Stimulated activated naive CD8-positive, alpha-beta T cell treated with anti-CD3 and anti-CD28 coated beads, Interleukin-15, Interleukin-2, amounts not matched to agents 100 ng/mL and 50 ng/mL, for 24 hours (primary cell): ENCODE data around the gene NUP93.
"Not testable (repeated sequence)": the region's sequence is repeated elsewhere in the genome, so short reads cannot be mapped to it uniquely, and the experiment has no call there.

Experiments
- H3K27ac Mint-ChIP-seq: one replicate; pipeline ENCODE4 v1.8.0; 2021; ENCODE audit warnings: mild to moderate bottlenecking, mixed read lengths
- H3K27me3 Mint-ChIP-seq: one replicate; pipeline ENCODE4 v1.8.0; 2021; ENCODE audit warnings: mixed read lengths
- H3K36me3 Mint-ChIP-seq: one replicate; pipeline ENCODE4 v1.8.0; 2021; ENCODE audit warnings: low read depth, mixed read lengths
- H3K4me1 Mint-ChIP-seq: one replicate; pipeline ENCODE4 v1.8.0; 2021; ENCODE audit warnings: low read depth, mixed read lengths
- H3K4me3 Mint-ChIP-seq: one replicate; pipeline ENCODE4 v1.8.0; 2021; ENCODE audit warnings: mild to moderate bottlenecking, mixed read lengths
- H3K9me3 Mint-ChIP-seq: one replicate; pipeline ENCODE4 v1.8.0; 2021; ENCODE audit warnings: mixed read lengths

The NUP93 gene

GRCh38 chr16:56797038-56797437 lies 67.1 kb downstream of the NUP93 start:
- not testable (repeated sequence) for H3K4me3 Mint-ChIP-seq, H3K27ac Mint-ChIP-seq, H3K4me1 Mint-ChIP-seq, H3K9me3 Mint-ChIP-seq, H3K27me3 Mint-ChIP-seq
- H3K36me3 Mint-ChIP-seq = peaks cover 20% of the 10 kb centered on the region

- Mint-ChIP-seq H3K4me3 (no peak overlapping the region), H3K4me1 (no peaks in the 10 kb centered on the region), H3K27me3 (no peaks in the 10 kb centered on the region), H3K9me3 (no peaks in the 10 kb centered on the region), H3K36me3 (peaks cover 20% of the 10 kb centered on the region), H3K27ac (no peak overlapping the region)
Measured at GRCh38 chr16:56797861-56798260, 67.9 kb downstream of the NUP93 start.

GRCh38 chr16:56798955-56799354 lies 69.0 kb downstream of the NUP93 start:
- Mint-ChIP-seq H3K4me3 (no peak overlapping the region), H3K27ac (no peak overlapping the region), H3K4me1 (no peaks in the 10 kb centered on the region), H3K36me3 (peaks cover 26% of the 10 kb centered on the region), H3K9me3 (no peaks in the 10 kb centered on the region), H3K27me3 (no peaks in the 10 kb centered on the region)

DNA sequence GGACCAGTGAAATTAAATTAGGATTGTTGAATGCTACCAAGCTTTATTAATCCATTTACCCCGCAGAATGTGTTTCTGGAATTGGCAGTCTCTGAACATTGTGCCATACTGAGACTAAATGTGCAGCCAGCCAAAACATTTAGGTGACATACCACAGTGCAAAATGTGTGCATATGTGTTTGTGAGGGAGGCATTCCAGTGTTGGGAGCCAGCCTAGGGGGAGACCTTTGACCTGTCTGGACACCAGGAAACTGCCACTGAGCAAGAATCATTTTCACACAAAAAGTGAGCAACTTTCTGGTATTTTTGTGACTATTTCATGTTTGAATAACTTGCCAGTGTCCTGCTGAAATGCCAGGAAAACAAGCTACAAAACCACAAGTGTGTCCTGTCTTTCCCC lies 70.4 kb downstream of the NUP93 start:
- Mint-ChIP-seq H3K27ac (no peak overlapping the region), H3K36me3 (peaks cover 34% of the 10 kb centered on the region), H3K9me3 (no peaks in the 10 kb centered on the region), H3K27me3 (no peaks in the 10 kb centered on the region), H3K4me3 (no peak overlapping the region), H3K4me1 (no peaks in the 10 kb centered on the region)

GRCh38 chr16:56801762-56802161 lies 71.8 kb downstream of the NUP93 start:
- Mint-ChIP-seq H3K4me1 (no peaks in the 10 kb centered on the region), H3K27ac (no peak overlapping the region), H3K27me3 (no peaks in the 10 kb centered on the region), H3K36me3 (peaks cover 44% of the 10 kb centered on the region), H3K9me3 (no peaks in the 10 kb centered on the region), H3K4me3 (no peak overlapping the region)

DNA sequence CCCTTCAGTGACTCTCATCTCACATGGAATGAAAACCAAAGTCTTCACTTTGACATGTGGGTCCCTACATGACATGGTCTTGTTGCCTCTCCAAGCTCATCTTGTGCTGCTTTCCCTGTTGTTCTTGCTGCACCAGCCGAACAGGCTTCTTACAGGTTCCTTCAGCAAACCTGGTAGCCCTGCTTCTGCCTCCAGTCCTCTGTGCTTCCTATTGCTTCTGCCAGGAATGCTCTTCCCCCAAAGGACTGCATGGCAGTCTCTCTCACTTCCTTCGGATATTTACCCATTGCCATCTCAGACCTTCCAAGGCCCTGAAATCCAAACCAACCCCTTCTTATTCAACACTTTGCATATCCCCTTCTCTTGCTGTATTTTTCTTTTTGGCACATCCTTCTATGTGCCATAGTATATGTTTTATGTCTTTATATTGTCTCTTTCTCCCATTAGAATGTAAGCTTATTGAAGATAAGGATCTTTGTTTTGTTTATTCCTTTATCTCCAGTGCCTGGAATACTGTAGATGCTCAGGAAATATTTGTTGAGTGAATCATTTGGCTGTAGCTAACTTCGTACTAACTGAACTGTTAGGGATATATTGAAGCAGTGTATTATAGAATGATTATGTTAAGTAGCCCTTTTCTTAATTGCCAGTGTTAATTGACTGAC lies 77.2 kb downstream of the NUP93 start:
- H3K4me1 Mint-ChIP-seq = no peaks in the 10 kb centered on the region
- no peak overlapping the region for H3K4me3 Mint-ChIP-seq
- no peaks in the 10 kb centered on the region for H3K27me3 Mint-ChIP-seq
- peaks cover 43% of the 10 kb centered on the region for H3K36me3 Mint-ChIP-seq
- H3K27ac Mint-ChIP-seq = no peak overlapping the region
- no peaks in the 10 kb centered on the region for H3K9me3 Mint-ChIP-seq

- peaks cover 45% of the 10 kb centered on the region for H3K36me3 Mint-ChIP-seq
- H3K27ac Mint-ChIP-seq, H3K9me3 Mint-ChIP-seq, H3K4me3 Mint-ChIP-seq, H3K4me1 Mint-ChIP-seq, H3K27me3 Mint-ChIP-seq: not testable (repeated sequence)
Measured at GRCh38 chr16:56807676-56808067, 77.7 kb downstream of the NUP93 start.

- no peaks in the 10 kb centered on the region for H3K9me3 Mint-ChIP-seq
- no peaks in the 10 kb centered on the region for H3K27me3 Mint-ChIP-seq
- no peak overlapping the region for H3K4me3 Mint-ChIP-seq
- peaks cover 30% of the 10 kb centered on the region for H3K36me3 Mint-ChIP-seq
- H3K27ac Mint-ChIP-seq = no peak overlapping the region
- no peaks in the 10 kb centered on the region for H3K4me1 Mint-ChIP-seq
Measured at GRCh38 chr16:56810954-56811353, 81.0 kb downstream of the NUP93 start.

DNA sequence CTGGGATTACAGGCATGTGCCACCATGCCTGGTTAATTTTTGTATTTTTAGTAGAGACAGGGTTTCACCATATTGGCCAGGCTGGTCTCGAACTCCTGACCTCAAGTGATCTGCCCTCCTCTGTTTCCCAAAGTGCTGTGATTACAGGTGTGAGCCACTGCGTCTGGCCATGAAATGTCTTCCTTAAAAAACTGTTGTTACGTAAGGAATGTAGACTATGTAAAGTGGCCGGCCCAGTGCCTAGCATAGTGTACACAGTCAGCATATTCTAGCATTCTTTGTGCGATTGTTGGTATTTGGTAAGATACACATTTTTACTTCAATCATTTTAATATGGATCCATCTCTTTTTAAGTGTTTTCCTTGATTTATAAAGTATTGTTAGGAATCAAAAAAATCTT lies 81.7 kb downstream of the NUP93 start:
- H3K4me3 Mint-ChIP-seq, H3K27ac Mint-ChIP-seq, H3K9me3 Mint-ChIP-seq, H3K27me3 Mint-ChIP-seq, H3K4me1 Mint-ChIP-seq: not testable (repeated sequence)
- H3K36me3 Mint-ChIP-seq = peaks cover 25% of the 10 kb centered on the region

GRCh38 chr16:56812884-56813283 lies 83.0 kb downstream of the NUP93 start:
- no peaks in the 10 kb centered on the region for H3K27me3 Mint-ChIP-seq
- no peak overlapping the region for H3K27ac Mint-ChIP-seq
- H3K4me3 Mint-ChIP-seq = no peak overlapping the region
- H3K36me3 Mint-ChIP-seq = peaks cover 18% of the 10 kb centered on the region
- no peaks in the 10 kb centered on the region for H3K9me3 Mint-ChIP-seq
- H3K4me1 Mint-ChIP-seq = no peaks in the 10 kb centered on the region

GRCh38 chr16:56814537-56815432 lies 84.9 kb downstream of the NUP93 start:
- no peaks in the 10 kb centered on the region for H3K9me3 Mint-ChIP-seq
- no peak overlapping the region for H3K27ac Mint-ChIP-seq
- H3K36me3 Mint-ChIP-seq = peaks cover 16% of the 10 kb centered on the region
- no peak overlapping the region for H3K4me3 Mint-ChIP-seq
- H3K4me1 Mint-ChIP-seq = no peaks in the 10 kb centered on the region
- H3K27me3 Mint-ChIP-seq = no peaks in the 10 kb centered on the region

DNA sequence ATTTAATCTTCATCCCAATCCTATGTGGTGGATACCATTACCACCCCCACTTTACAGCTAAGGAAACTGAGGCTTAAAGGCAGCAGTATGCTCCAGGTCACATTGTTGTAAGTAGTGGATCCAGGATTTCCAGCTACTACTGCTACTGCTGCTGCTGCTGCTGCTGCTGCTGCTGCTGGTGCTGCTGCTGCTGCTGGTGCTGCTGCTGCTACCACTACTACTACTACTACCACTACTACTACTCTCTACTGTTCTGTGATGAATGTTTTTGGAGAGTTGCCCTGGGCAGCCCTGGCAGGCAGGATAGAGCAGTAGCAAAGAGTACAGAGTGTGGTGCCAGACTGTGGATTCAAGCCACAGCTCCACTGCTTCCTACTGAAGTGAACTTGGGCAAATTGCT lies 85.8 kb downstream of the NUP93 start:
- Mint-ChIP-seq H3K27ac (no peak overlapping the region), H3K36me3 (peaks cover 17% of the 10 kb centered on the region), H3K9me3 (no peaks in the 10 kb centered on the region), H3K27me3 (no peaks in the 10 kb centered on the region), H3K4me1 (no peaks in the 10 kb centered on the region), H3K4me3 (no peak overlapping the region)

GRCh38 chr16:56817056-56817455 lies 87.1 kb downstream of the NUP93 start:
- Mint-ChIP-seq H3K4me1 (no peaks in the 10 kb centered on the region), H3K4me3 (no peak overlapping the region), H3K27me3 (no peaks in the 10 kb centered on the region), H3K9me3 (no peaks in the 10 kb centered on the region), H3K27ac (no peak overlapping the region), H3K36me3 (peaks cover 29% of the 10 kb centered on the region)

- H3K36me3 Mint-ChIP-seq = peaks cover 25% of the 10 kb centered on the region
- H3K4me1 Mint-ChIP-seq = no peaks in the 10 kb centered on the region
- no peak overlapping the region for H3K4me3 Mint-ChIP-seq
- H3K27me3 Mint-ChIP-seq = no peaks in the 10 kb centered on the region
- no peaks in the 10 kb centered on the region for H3K9me3 Mint-ChIP-seq
- no peak overlapping the region for H3K27ac Mint-ChIP-seq
Measured at GRCh38 chr16:56817938-56818337, 88.0 kb downstream of the NUP93 start.

DNA sequence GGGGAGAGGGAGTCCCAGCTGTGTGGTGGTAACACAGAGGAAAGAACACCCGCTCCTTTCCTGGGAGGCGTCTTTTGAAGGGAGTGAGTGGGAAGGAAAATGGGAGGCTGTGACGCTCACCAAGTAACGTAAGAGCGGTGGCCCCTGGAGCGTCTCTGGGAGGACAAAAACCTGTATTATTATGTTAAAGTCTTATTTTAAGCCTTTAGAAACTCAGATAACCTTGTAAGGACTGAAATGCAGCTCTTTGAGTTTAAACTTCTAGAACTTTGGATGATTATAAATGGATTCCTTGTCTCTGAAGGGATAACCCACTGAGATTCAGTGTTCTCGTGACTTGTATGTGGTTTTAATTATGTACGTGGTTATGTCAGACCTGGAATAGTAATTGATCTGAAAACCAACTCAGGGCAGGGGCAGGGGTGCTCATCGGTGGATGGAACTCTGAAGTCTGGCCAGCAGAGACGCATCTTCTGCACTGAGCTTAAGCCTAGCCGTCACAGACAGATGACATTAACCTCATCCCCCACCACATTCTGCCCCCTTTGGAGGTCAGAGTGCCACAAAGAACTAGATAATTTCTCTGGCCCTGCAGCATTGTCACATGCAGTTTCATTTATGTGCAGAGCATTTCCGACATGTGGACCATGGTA lies 93.3 kb downstream of the NUP93 start:
- H3K27ac Mint-ChIP-seq = no peak overlapping the region
- no peaks in the 10 kb centered on the region for H3K4me1 Mint-ChIP-seq
- peaks cover 61% of the 10 kb centered on the region for H3K36me3 Mint-ChIP-seq
- no peaks in the 10 kb centered on the region for H3K9me3 Mint-ChIP-seq
- no peaks in the 10 kb centered on the region for H3K27me3 Mint-ChIP-seq
- H3K4me3 Mint-ChIP-seq = no peak overlapping the region
